GM18505 (cell line): ENCODE measurements around the gene PSMA7.

ENCODE experiments used
- ATAC-seq: cut with Tn5 transposase; IDR thresholded peaks from one replicate; pipeline ENCODE4 v1.9.1; 2021; ENCODE audit not compliant: unreplicated experiment
- POLR2A ChIP-seq: IDR thresholded peaks from 4 replicates; pipeline ENCODE4 v1.6.1; 2011; ENCODE audit warnings: borderline replicate concordance; ENCODE audit not compliant: insufficient read depth, insufficient read length; ENCODE audit errors: extremely low read depth

Gene PSMA7

GRCh38 chr20:62164879-62165761, 21.9 kb upstream of the PSMA7 start:
- no peak for ATAC-seq
- TF ChIP-seq POLR2A = no peak

GRCh38 chr20:62163986-62164762, 21.0 kb upstream of the PSMA7 start:
- ATAC-seq = no peak
- TF ChIP-seq POLR2A = no peak

GRCh38 chr20:62163485-62163865, 20.3 kb upstream of the PSMA7 start:
- no peak for ATAC-seq
- TF ChIP-seq POLR2A = no peak

- ATAC-seq = no peak
- no peak for TF ChIP-seq POLR2A
Observed at GRCh38 chr20:62162765-62163484, 19.7 kb upstream of the PSMA7 start.

- TF ChIP-seq POLR2A = no peak
- ATAC-seq = no peak
Observed at GRCh38 chr20:62161347-62161746, 18.2 kb upstream of the PSMA7 start.

- TF ChIP-seq POLR2A = no peak
- ATAC-seq = no peak
Observed at GRCh38 chr20:62160876-62161275, 17.7 kb upstream of the PSMA7 start.

- TF ChIP-seq POLR2A = no peak
- ATAC-seq = no peak
Observed at GRCh38 chr20:62160253-62160652, 17.1 kb upstream of the PSMA7 start.

GRCh38 chr20:62159839-62160238, 16.6 kb upstream of the PSMA7 start:
- TF ChIP-seq POLR2A = no peak
- ATAC-seq = no peak

- no peak for ATAC-seq
- TF ChIP-seq POLR2A = no peak
Observed at GRCh38 chr20:62159052-62159451, 15.9 kb upstream of the PSMA7 start.

GRCh38 chr20:62158541-62158940, 15.3 kb upstream of the PSMA7 start:
- TF ChIP-seq POLR2A = no peak
- no peak for ATAC-seq

- TF ChIP-seq POLR2A = no peak
- ATAC-seq = no peak
Observed at GRCh38 chr20:62158088-62158400, 14.8 kb upstream of the PSMA7 start.

- no peak for ATAC-seq
- TF ChIP-seq POLR2A = no peak
Observed at GRCh38 chr20:62157387-62158087, 14.3 kb upstream of the PSMA7 start.
